HG03558 (cell line): Measurements from ENCODE around the gene UBE3B.

Experiments
- ATAC-seq: cut with Tn5 transposase; IDR thresholded peaks from one replicate; pipeline ENCODE4 v1.9.1; 2021; ENCODE audit warnings: moderate number of reproducible peaks; ENCODE audit not compliant: unreplicated experiment; ENCODE audit errors: extremely low read depth

UBE3B gene

DNA sequence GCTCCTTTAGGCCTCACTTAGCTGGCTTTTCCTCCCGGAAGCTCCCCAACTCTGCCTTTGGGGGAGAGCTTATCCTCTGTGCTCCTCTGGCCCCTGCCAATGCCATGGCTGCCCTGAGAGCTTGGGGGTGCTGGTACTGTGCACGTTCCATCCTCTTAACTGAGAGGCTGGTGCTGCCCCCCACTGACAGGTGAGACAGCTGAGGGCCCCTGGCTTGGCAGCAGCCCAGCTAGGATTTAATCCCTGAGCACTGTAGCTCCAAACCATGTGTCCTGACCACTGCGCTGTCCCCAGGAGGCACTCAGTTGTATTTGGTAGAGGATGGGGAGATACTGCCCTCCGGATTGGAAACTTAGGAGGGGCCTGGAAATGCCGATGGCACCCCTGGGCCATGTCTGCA, 46.1 kb downstream of the UBE3B start:
- ATAC-seq, result no peak

DNA sequence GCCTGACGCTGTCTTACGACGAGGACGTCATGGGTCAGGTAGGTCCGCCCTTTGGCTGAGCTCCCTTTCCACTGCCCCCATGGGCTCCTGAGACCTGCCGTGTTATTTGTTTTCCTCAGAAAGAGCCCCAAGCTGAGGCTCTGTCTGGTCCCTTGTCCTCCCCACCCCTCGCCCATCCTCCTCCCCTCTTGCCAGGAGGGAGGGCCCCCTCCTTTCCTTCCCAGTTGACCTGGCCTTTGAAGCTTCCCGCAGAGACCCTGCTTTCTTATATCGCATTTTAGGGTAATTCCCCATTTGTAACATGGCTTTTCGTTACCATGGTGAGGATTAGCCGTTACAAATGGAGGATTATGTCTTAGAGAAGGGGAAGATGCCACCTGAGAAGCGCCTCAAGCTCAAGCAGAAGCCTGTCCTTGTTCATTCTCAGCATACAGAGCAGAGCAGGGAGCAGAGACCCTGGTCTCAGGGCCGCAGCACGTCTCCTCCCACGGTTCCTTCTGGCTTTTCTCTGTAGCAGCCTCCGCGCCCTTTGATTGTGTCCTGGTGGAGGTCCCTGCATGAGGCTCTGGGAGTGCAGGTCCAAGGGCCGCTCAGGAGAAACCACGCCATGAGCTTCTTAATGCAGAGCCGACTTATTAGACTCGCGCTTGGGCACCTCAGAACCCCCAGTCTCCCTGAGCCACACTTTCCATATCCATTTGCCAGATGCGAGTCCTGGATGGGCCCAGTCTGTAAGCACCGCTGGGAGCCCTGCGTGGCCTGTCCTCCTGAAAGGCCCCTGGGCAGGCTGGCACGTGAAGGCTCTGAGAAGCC, 47.2 kb downstream of the UBE3B start:
- ATAC-seq, result no peak

DNA sequence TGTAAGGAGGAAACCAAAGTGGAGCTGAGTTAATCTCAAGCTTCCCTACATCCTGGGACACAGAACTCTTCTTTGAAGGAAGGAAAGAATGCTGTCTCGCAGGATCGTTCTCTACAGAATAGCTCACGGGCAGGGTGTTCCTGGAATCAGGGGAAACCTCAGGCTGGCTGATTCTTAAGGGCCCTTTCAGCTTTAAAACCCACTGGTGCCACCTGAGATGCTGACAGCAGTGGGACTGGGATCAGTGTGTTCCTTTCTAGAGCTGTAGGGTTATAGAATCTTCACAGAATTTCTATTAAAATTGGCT, 47.8 kb downstream of the UBE3B start:
- ATAC-seq, result no peak

DNA sequence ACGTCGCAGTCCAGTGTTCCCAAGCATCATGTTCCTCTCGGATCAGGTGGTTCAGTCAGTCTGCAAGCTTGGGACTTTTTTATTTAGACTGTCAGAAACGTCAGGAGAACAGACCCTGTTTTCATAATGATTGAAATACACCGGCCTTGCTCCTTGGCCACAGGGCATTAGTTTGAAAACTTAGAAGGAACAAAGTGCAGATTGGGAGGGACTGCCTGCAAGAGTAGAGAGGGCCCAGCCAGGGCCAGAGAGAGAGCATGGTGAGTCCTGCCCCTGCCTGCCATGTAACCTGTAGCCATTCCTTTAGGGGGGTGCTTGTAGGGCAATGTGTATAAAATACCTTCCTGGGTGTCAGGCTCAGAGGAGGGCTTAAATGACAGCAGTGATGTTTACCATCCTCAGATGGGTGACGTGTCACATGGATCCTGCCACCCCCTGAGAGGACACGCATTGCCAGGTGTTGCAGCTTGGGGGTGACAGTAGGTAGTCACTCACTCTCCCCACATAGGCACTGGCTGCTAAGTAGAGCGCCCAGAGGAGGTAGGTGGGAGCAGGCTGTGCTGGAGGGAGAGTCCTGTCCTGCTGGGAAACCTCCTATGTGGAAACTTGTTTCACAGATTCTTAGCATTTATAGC, 50.2 kb downstream of the UBE3B start:
- ATAC-seq, result no peak

DNA sequence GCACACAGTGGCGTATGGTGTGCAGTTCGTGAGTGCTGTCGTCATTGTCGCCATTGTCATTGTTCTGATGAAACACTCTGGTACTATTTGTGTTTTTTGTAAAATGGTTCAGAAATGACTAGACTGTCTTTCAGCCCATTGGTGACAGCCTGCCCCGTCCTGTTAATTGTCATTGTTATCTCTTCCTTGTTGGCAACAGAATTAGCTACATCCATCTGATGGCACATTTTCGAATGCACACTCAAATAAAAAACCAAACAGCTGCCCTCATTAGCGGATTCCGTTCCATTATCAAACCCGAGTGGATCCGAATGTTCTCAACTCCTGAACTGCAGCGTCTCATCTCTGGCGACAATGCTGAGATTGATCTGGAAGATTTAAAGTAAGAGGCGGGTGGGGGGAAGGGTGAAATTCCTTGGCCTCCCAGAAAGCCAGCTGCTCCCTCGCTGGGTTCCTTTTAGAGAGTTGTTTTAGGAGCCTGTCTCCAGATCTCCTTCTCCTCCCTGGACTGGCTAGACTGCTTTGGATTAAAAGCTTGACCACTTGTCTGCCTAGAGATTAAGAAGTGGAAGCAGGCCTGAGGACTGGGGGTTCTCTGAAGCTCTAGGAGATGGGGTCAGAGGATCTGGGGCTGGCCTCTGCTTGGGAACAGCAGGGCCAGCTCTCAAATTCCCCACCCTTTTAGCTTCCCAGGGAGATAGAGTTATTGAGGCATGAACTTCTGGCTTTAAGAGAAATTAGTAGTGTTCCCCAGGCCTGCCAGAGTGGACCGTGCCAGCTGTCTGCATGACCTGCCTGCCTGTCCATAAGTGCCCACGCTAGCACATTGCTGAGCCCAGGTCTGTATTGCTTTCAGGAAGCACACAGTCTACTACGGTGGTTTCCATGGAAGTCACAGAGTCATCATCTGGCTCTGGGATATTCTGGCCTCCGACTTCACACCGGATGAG, 52.5 kb downstream of the UBE3B start:
- no peak for ATAC-seq

DNA sequence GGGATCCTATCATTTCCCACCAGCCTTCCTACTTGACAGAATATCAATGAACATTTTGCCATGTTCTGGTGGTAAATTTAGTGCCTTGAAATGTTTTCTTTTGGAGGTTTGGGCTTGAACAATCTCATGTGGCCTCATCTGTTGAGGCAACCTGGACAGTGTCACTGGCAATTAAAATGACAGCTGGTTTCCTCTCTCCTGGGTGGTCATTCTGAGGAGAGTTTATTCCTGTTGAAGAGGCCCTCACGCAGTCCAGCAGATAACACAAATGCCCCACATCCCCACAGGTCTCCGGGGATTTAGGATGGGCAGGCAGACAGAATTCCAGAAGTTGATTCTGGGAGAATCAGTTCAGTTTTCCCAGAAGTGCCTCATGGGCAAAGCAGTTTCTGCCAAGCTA, 54.0 kb downstream of the UBE3B start:
- ATAC-seq, result no peak

DNA sequence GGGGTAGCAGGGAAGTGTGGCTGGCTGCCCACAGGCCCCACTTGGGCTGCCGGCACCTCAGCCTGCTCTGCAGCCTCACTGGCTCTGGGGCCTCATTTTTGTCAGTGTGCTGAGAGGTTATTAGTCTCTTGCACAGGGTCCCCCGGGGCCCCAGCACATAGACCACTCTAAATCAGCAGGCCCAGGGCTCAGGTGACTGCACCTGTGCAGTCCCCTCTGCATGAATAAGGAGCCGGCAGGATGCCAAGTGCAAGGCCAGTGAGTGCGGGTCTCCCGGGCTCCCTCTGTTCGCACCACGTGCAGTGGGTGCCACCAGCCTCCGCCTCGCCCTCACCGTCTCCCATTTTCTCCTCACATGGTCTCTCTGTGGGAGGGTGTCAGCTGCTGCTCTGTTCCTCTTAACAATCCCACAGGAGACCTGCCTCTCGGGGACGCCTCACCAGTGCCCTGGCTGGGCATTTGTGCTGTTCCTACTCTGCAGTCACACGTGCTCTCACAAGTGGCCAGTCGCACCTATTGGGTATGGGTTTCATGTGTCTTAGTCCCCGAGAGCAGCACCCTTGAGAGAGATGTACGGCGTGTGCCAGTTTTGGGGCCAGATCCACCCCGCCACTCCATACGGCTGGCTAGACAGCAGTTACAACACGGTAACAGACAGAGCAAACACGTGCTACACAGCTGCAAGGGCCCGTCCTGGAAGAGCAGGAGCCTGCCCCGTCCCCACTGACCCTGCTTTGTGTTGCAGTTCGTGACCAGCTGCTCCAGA, 55.5 kb downstream of the UBE3B start:
- no peak for ATAC-seq

DNA sequence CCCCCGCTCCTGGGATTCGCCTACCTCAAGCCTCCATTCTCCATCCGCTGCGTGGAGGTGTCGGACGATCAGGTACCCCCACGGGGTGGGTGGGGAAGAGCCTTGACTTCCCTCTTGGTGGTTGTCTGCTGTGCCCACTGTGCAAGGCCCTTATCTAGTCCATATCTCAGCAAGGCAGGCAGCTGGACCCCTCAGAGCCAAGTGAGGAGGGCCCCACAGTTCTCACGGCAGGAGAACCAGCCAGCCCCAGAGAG, 56.0 kb downstream of the UBE3B start:
- ATAC-seq, result no peak

DNA sequence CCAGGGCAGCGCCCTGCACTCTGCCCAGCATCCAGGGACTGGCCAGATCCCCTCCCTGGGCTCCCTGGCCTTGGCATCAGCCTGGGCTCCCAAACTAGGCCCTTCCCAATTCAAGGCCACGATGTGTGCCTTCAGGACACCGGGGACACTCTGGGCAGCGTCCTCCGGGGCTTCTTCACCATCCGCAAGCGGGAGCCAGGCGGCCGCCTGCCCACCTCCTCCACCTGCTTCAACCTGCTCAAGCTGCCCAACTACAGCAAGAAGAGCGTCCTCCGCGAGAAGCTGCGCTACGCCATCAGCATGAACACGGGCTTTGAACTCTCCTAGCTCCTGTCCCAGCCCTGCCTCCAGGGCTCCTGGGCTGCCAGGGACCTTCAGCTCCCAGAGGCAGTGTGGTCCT, 57.0 kb downstream of the UBE3B start:
- ATAC-seq, result no peak

DNA sequence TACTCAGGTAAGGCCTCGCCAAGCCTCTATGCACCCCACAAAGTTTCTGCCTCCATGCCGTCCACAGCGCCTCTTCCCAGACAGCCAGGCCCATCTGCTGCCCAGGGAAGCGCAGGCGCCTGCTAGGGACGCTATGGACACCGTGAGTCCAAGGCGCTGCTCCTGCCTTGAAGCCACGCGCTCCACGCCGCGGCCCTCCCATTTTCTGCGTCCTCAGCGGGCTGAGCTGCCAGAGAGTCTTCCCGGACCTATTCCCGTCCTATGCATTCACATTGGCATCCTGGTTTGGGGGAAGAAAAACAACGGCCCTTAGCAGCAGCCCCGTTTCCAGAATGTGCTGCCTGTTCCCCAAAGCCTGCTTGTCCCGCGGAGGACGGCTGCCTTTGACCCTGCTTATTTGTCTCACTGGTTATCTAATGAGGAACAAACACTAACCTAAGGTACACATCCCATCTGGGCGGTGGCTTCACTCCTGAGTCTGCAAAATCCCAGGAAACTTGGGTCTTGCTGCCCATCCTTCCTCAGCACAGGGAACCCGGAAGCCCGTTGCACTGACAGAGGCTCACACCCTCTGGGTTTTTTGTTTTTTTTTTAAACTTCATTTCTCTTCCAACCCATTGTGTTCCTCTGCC, 57.9 kb downstream of the UBE3B start:
- ATAC-seq, result no peak

DNA sequence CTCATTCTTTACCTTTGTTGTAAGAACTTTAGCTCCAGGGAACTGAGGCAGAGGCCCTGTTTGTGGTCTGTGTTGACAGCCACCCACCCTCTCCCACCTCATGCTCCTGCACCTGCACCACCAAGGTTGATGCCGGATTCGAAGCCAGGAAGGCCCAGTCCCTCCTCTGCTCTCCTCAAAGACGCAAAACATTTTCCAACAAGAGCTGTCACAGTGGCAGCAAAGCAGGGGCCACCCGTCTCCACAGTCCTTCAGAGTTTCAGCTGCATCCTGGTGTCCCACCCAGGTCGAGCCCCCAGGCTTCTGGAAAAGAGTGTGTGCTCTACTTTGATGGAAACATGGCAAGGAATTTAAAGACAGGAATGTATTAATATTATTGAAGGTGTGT, 58.4 kb downstream of the UBE3B start:
- no peak for ATAC-seq

GRCh38 chr12:109537136-109537535, 59.7 kb downstream of the UBE3B start:
- ATAC-seq, result no peak

GRCh38 chr12:109538191-109538863, 60.9 kb downstream of the UBE3B start:
- no peak for ATAC-seq

DNA sequence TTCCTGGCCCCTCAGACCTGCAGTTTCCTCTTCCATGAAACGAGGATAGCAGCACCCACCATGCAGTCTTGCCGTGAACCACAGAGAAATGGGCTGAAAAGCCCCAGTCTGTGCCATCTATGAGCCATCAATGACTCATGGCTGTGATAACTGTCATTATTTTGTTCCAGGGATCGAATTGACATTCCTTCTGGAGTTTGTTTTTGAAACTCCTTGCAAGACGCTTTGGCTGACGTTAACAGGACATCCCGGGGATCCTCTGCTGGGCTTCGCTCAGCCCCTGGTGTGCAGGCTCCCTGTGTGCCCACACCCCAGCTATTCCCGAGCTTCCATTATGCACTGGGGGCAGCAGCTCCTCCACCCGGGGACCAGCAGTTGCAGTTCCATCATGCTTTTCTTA, 62.1 kb downstream of the UBE3B start:
- no peak for ATAC-seq

DNA sequence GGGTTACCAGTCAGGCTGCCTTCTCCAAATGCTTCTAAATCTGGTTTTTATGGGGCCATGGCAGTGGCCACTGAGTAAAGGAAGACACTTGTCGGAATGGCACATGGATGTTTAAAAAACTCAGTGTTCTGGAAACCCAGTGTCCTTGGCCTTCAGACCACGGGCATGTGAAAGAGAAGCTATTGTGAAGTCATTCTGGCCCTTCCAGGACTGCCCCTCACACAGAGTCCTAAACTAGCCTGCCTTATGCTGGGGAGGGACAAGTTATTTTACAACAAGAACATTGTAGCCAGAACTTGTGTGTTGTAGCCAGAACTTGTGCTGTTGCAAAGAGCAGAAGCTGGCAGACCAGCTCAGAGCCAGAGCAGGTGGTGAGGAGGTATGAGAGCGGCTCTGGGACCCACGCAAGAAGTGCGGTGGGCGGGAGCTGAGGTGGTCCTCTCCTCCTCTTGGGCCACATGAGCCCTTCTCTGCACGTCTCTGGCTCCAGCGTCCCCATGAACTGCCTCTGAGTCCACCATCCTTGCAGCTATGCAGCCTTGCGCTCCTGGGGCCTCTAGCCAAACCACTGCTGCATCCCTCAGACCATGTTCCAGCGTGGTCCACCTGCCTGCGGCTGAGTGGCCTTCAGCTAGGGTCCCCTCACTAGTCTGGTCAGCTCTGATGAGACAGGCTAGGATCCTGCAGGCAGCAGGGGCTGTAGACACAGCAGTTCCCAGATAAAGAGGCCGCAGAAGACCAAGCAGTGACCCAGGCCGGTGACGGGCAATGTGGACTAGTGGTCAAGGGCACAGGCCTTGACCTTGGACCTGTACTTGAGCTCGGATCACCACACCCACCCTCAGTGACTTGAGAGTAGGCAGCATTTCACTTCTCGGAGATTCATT, 63.3 kb downstream of the UBE3B start:
- no peak for ATAC-seq

DNA sequence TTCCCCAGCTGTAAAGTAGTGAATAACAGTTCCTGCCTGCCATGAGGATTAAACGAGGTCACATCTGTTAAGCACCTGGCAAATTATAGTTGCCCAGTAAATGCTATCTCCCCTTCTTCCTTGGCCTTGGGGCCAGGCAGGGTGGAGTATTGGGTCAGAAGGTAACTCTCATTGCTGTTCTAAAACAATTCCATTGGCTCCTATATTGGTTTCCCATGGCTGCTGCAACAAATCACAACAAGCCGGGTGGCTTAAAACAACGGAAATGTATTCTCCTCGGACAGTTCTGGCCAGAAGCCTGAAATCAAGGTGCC, 63.9 kb downstream of the UBE3B start:
- no peak for ATAC-seq

DNA sequence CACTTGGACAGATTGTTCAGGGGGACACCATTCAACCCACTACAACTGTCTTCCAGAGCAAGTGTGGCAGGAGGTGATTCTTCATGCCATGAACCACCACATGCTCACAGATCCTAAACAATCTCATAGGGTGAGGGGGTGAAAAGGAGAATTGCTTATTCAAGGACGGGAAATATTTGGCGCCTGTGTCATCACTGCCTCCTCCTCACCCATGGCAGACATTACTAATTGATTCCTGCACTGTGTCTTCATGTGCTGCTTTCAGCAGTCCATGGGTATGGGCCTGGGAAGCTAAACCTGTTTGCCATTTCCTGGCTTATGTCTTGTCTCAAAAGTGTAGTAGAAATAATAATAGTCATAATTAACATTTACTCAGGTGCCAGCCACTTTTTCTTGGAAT, 64.6 kb downstream of the UBE3B start:
- ATAC-seq, result no peak

DNA sequence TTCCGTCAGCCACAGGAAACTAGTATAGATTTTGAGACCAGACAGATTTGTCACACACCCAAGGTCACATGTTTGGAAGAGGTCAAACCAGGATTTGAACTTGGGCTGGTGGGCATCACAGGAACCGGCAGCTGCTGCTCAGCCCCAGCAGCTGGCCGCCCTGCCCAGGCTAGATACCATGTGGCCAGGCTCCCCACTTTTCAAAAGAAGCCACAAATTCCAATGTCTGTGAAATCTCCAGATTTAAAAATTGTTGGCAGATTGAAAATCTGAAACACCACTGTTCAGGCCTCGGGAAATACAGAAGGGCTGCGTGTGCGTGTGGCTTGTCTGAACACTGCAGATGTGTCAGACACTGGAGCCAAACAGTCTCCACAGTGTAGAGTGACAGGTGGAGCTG, 65.4 kb downstream of the UBE3B start:
- no peak for ATAC-seq

- ATAC-seq, result no peak
Measured at GRCh38 chr12:109544955-109545531, 67.6 kb downstream of the UBE3B start.
